Measurements from ENCODE around the gene NHERF2. TPM values are rescaled to one million over a fixed set of nuclear protein-coding genes. Genes with fewer than 3 reads are reported as not detected.

NHERF2 gene
- total RNA-seq, 4 donors from 2014 or later: 13.8 to 36.5 (median 21.8) TPM

DNA sequence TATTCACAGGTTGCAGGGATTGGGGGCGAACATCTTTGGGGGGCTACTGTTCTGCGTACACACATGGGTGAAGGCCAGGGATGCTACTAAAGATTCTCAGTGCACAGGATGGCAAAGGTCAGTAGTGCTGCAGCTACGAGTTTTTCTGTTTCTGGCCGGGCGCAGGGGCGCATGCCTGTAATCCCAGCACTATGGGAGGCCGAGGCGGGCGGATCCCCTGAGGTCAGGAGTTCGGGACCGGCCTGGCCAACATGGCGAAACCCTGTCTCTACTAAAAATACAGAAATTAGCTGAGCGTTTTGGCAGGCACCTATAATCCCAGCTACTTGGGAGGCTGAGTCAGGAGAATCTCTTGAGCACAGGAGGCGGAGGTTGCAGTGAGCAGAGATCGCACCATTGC lies 13.2 kb upstream of the NHERF2 start:
- WGBS: 92% methylated on average over 15 of the region's 15 CpGs
- no peaks in the 10 kb centered on the region for H3K9me3 ChIP-seq
- H3K36me3 ChIP-seq: no peaks in the 10 kb centered on the region
- peaks cover 28% of the 10 kb centered on the region for H3K4me1 ChIP-seq
- no peak for DNase-seq (ENCODE audit: low spot score in 2 of 2)
- H3K27me3 ChIP-seq: peaks cover under 1% of the 10 kb centered on the region
- TF ChIP-seq POLR2AphosphoS5 (IDR thresholded peaks at IDR 0.05): no peak
- TF ChIP-seq, protein P1, sequence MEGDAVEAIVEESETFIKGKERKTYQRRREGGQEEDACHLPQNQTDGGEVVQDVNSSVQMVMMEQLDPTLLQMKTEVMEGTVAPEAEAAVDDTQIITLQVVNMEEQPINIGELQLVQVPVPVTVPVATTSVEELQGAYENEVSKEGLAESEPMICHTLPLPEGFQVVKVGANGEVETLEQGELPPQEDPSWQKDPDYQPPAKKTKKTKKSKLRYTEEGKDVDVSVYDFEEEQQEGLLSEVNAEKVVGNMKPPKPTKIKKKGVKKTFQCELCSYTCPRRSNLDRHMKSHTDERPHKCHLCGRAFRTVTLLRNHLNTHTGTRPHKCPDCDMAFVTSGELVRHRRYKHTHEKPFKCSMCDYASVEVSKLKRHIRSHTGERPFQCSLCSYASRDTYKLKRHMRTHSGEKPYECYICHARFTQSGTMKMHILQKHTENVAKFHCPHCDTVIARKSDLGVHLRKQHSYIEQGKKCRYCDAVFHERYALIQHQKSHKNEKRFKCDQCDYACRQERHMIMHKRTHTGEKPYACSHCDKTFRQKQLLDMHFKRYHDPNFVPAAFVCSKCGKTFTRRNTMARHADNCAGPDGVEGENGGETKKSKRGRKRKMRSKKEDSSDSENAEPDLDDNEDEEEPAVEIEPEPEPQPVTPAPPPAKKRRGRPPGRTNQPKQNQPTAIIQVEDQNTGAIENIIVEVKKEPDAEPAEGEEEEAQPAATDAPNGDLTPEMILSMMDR (IDR thresholded peaks at IDR 0.05): no peak
- no peak for TF ChIP-seq EP300 (IDR thresholded peaks at IDR 0.05)
- H3K4me3 ChIP-seq: no peak overlapping the region
- H3K27ac ChIP-seq: no peak overlapping the region

DNA sequence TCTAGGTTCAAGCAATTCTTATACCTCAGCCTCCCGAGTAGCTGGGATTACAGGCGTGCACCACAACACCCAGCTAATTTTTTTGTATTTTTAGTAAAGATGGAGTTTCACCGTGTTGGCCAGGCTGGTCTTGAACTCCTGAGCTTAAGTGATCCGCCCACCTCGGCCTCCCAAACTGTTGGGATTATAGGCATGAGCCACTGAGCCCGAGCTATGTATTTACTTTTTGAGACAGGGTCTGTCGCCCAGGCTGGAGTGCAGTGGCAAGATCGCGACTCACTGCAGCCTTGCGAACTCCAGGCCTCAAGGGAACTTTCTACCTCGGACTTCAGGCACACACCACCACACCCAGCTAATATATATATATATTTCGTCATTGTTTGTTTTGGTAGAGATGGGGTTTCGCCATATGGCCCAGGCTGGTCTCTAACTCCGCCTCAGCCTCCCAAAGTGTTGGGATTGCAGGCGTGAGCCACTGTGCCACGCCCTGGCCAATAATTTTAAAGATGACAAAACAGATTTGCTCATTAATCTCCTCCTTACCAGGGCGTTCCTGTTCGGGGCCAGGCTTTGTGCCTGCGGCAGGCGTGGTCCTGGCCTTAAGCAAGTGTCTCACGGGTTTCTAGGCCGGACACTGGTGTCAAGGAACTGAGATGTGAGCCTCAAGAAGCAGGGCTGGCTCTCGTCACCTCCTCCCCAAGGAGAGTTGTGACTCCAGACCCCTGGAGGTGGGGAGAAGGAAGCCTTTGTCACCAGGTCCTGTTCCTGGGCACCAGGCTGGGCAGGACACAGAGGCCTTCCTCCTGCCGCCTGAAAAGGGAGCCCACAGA lies 11.4 kb upstream of the NHERF2 start:
- DNase-seq (ENCODE audit: low spot score in 2 of 2): no peak
- no peak overlapping the region for H3K4me3 ChIP-seq
- WGBS: 60% methylated on average over 24 of the region's 24 CpGs
- H3K36me3 ChIP-seq: no peaks in the 10 kb centered on the region
- H3K4me1 ChIP-seq: peaks cover 29% of the 10 kb centered on the region
- H3K27me3 ChIP-seq: peaks cover 18% of the 10 kb centered on the region
- peak overlapping the region; percentile 25 for H3K27ac ChIP-seq
- H3K9me3 ChIP-seq: no peaks in the 10 kb centered on the region
- TF ChIP-seq POLR2AphosphoS5 (IDR thresholded peaks at IDR 0.05) (no peak), EP300 (IDR thresholded peaks at IDR 0.05) (no peak), POLR2A (IDR thresholded peaks at IDR 0.05) (no peak)
- TF ChIP-seq, protein P1 (IDR thresholded peaks at IDR 0.05): no peak

DNA sequence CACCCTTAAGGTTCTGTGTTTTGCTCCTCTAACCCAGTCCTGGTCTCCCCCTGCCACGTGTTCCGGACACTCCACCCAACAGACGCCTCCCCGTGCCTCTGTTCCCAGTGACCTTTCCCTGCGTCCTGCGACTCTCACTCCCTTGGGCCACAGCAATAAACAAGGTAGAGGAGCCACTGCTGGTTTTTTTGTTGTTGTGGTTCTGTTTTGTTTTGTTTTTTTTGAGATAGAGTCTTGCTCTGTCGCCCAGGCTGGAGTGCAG lies 10.8 kb upstream of the NHERF2 start:
- Histone ChIP-seq H3K27ac (peak overlapping the region; percentile 25), H3K4me3 (no peak overlapping the region), H3K4me1 (peaks cover 29% of the 10 kb centered on the region), H3K27me3 (peaks cover 24% of the 10 kb centered on the region), H3K36me3 (no peaks in the 10 kb centered on the region), H3K9me3 (no peaks in the 10 kb centered on the region)
- no peak for TF ChIP-seq EP300 (IDR thresholded peaks at IDR 0.05)
- TF ChIP-seq POLR2A (IDR thresholded peaks at IDR 0.05): no peak
- DNase-seq (ENCODE audit: low spot score in 2 of 2): no peak
- 80% methylated on average over 7 of the region's 7 CpGs for WGBS

DNA sequence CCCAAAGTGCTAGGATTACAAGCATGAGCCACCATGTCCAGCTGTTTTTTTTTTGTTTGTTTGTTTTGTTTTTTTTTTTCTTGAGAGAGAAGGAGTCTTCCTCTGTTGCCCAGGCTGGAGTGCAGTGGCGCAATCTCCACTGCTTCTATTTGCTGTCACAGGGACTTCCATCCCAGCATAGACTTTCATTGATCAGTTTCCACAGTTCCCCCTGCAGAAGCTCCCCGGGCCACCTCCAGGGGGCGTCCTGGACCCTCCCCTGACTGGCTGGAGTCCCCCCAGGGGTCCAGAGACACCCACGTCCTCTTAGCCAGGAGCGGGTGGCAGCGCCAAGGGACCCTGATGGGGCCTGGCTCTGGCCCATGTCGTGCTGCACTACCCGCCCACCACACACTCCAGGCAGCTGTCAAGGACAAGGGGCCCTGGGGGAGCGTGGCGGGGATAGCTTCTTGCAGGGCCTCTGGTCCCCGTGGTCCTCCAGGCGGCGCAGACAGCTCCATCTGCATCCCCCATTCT lies 10.2 kb upstream of the NHERF2 start:
- peaks cover 29% of the 10 kb centered on the region for H3K4me1 ChIP-seq
- no peak for TF ChIP-seq POLR2AphosphoS5 (IDR thresholded peaks at IDR 0.05)
- TF ChIP-seq, protein P1 (IDR thresholded peaks at IDR 0.05): no peak
- TF ChIP-seq POLR2A (IDR thresholded peaks at IDR 0.05): no peak
- TF ChIP-seq EP300 (IDR thresholded peaks at IDR 0.05): no peak
- H3K27me3 ChIP-seq: peaks cover 30% of the 10 kb centered on the region
- no peak for DNase-seq (ENCODE audit: low spot score in 2 of 2)
- H3K9me3 ChIP-seq: no peaks in the 10 kb centered on the region
- WGBS: 49% methylated on average over 6 of the region's 13 CpGs
- no peaks in the 10 kb centered on the region for H3K36me3 ChIP-seq
- H3K4me3 ChIP-seq: no peak overlapping the region
- no peak overlapping the region for H3K27ac ChIP-seq

DNA sequence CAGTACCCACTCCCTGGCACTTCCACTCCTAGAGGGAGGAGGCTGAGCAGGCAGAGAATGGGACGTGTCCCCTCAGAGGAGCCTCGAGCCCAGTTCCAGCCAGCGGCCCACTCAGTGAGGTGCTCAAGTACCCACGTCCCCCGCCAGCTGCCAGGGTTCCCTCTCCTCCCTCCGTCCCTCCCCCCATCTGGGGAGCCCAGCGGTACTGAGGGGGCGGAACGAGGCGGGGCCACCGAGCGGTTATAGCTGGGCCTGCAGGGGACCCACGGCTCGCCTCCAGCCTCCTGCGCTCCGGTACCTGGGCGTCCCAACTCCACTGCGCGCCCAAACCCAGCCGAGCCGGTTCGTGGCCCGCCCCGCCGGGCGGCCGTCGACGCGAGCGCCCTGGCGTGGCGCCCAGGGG lies 7.2 kb upstream of the NHERF2 start, which contains the start of gene NPW:
NPW (plus strand) TSS at position 268 of the 403 bp plus-strand sequence.
- Histone ChIP-seq H3K9me3 (no peaks in the 10 kb centered on the region), H3K4me1 (peaks cover 47% of the 10 kb centered on the region), H3K27me3 (peaks cover 34% of the 10 kb centered on the region), H3K27ac (no peak within 1 kb of the TSS), H3K36me3 (no peaks in the 10 kb centered on the region), H3K4me3 (peak within 1 kb of the TSS; percentile 13)
- 3% methylated on average over 9 of the region's 33 CpGs for WGBS
- TF ChIP-seq POLR2A (IDR thresholded peaks at IDR 0.05) (no peak), POLR2AphosphoS5 (IDR thresholded peaks at IDR 0.05) (no peak), EP300 (IDR thresholded peaks at IDR 0.05) (no peak)
- TF ChIP-seq, protein P1 (IDR thresholded peaks at IDR 0.05): no peak
- no peak for DNase-seq (ENCODE audit: low spot score in 2 of 2)
